GM23338 (cell line): ENCODE measurements around the gene RIMOC1. TPM values are rescaled to one million over a fixed set of nuclear protein-coding genes. Genes with fewer than 3 reads are reported as not detected.

ENCODE experiments used
- ATAC-seq: fragments of 200-7000 bp; cut with Tn5 transposase; 3 replicates; pipeline ENCODE4 v1.9.1; 2020
- DNase-seq: peaks from one replicate; pipeline ENCODE4 v3.0.0-alpha.2; 2015; ENCODE audit warnings: low spot score
- H2AFZ ChIP-seq: fragments of 200-600 bp; sonication (generic); 2 replicates; pipeline ENCODE4 v1.8.0; 2016; ENCODE audit warnings: antibody characterized with exemption, mild to moderate bottlenecking, moderate library complexity
- H3F3A ChIP-seq: fragments of 200-600 bp; sonication (generic); replicated peaks from 2 replicates; pipeline ENCODE4 v1.8.0; 2017; ENCODE audit warnings: antibody characterized with exemption, mixed run types, low read depth
- H3K27ac ChIP-seq: fragments of 200-600 bp; sonication (generic); 2 replicates; pipeline ENCODE4 v1.6.1; 2016; ENCODE audit warnings: low read depth
- H3K27me3 ChIP-seq: fragments of 200-600 bp; sonication (generic); 2 replicates; pipeline ENCODE4 v1.8.0; 2016; ENCODE audit warnings: mild to moderate bottlenecking, mixed run types, moderate library complexity; ENCODE audit not compliant: insufficient read depth
- H3K36me3 ChIP-seq: fragments of 200-600 bp; sonication (generic); 2 replicates; pipeline ENCODE4 v1.8.0; 2016; ENCODE audit warnings: mild to moderate bottlenecking; ENCODE audit not compliant: insufficient read depth
- H3K4me1 ChIP-seq: fragments of 200-600 bp; sonication (generic); 2 replicates; pipeline ENCODE4 v1.8.0; 2016; ENCODE audit warnings: mild to moderate bottlenecking, moderate library complexity; ENCODE audit not compliant: insufficient read depth
- H3K4me2 ChIP-seq: fragments of 200-600 bp; sonication (generic); 2 replicates; pipeline ENCODE4 v1.7.1; 2017; ENCODE audit warnings: mixed run types
- H3K4me3 ChIP-seq: fragments of 200-600 bp; sonication (generic); 2 replicates; pipeline ENCODE4 v1.6.1; 2016; ENCODE audit warnings: mixed run types
- H3K79me2 ChIP-seq: fragments of 200-600 bp; sonication (generic); replicated peaks from 2 replicates; pipeline ENCODE4 v1.8.0; 2017; ENCODE audit warnings: mild to moderate bottlenecking; ENCODE audit not compliant: insufficient read depth
- H3K9me2 ChIP-seq: fragments of 200-600 bp; sonication (generic); 2 replicates; pipeline ENCODE4 v1.8.0; 2017; ENCODE audit not compliant: insufficient read depth
- H4K20me1 ChIP-seq: fragments of 200-600 bp; sonication (generic); replicated peaks from 2 replicates; pipeline ENCODE4 v1.8.0; 2017; ENCODE audit warnings: mild to moderate bottlenecking; ENCODE audit not compliant: insufficient read depth
- H3K27ac Mint-ChIP-seq: 2 replicates; pipeline ENCODE4 v1.8.0; 2020; ENCODE audit warnings: inconsistent platforms, mild to moderate bottlenecking, moderate library complexity, mixed read lengths
- H3K27me3 Mint-ChIP-seq: 3 replicates; pipeline ENCODE4 v1.8.0; 2022; ENCODE audit warnings: low read depth, mild to moderate bottlenecking, moderate library complexity, mixed read lengths, inconsistent platforms; ENCODE audit not compliant: insufficient read depth, poor library complexity
- H3K36me3 Mint-ChIP-seq: 3 replicates; pipeline ENCODE4 v1.8.0; 2021; ENCODE audit warnings: low read depth, mild to moderate bottlenecking, inconsistent platforms, moderate library complexity, mixed read lengths
- H3K4me1 Mint-ChIP-seq: 3 replicates; pipeline ENCODE4 v1.8.0; 2020; ENCODE audit warnings: mild to moderate bottlenecking, inconsistent platforms, mixed read lengths
- H3K4me3 Mint-ChIP-seq: 3 replicates; pipeline ENCODE4 v1.8.0; 2021; ENCODE audit warnings: moderate library complexity, mild to moderate bottlenecking, inconsistent platforms, mixed read lengths
- H3K9me3 Mint-ChIP-seq: 3 replicates; pipeline ENCODE4 v1.8.0; 2020; ENCODE audit warnings: moderate library complexity, mild to moderate bottlenecking, inconsistent platforms, mixed read lengths
- CREB1 ChIP-seq: fragments of 250-450 bp; sonication (Bioruptor Pico); IDR thresholded peaks from 2 replicates; pipeline ENCODE4 v1.5.0; 2020; ENCODE audit warnings: low read depth, mild to moderate bottlenecking, moderate library complexity
- EZH2 ChIP-seq: fragments of 200-600 bp; sonication (generic); IDR thresholded peaks from one replicate; pipeline ENCODE4 v1.8.0; 2017; ENCODE audit warnings: antibody characterized with exemption, mild to moderate bottlenecking, low read depth; ENCODE audit not compliant: unreplicated experiment
- EZH2phosphoT487 ChIP-seq: fragments of 200-600 bp; sonication (generic); IDR thresholded peaks from one replicate; pipeline ENCODE4 v1.8.1; 2018; ENCODE audit warnings: antibody characterized with exemption; ENCODE audit not compliant: unreplicated experiment
- NANOG ChIP-seq: IDR thresholded peaks from 2 replicates; pipeline ENCODE4 v1.6.1; 2016; ENCODE audit warnings: antibody characterized with exemption, borderline replicate concordance
- REST ChIP-seq: IDR thresholded peaks from one replicate; pipeline ENCODE4 v1.6.1; 2018; ENCODE audit warnings: antibody characterized with exemption; ENCODE audit not compliant: unreplicated experiment
- STAT1 ChIP-seq: IDR thresholded peaks from one replicate; pipeline ENCODE4 v1.6.1; 2016; ENCODE audit warnings: antibody characterized with exemption; ENCODE audit not compliant: unreplicated experiment
- ZNF114 ChIP-seq: fragments of 250-450 bp; sonication (Bioruptor Pico); IDR thresholded peaks from 2 replicates; pipeline ENCODE4 v1.5.0; 2020; ENCODE audit warnings: mild to moderate bottlenecking, moderate library complexity
- polyA plus RNA-seq: library from polyadenylated mRNA; unstranded; fragments of >200 nt; fragmentation: Nextera tagmentation; extraction: Ambion mirVana; gene quantifications from 2 replicates; pipeline ENCODE4 v1.2.1, GENCODE V29; 2016
- total RNA-seq: library from RNA; depleted of rRNA; stranded (reverse); fragments of >200 nt; shearing (Covaris generic); gene quantifications from 2 replicates; pipeline ENCODE4 v1.2.3, GENCODE V29; 2014
- TF ChIP-seq, protein P1 (sequence below): fragments of 250-450 bp; sonication (Bioruptor Pico); IDR thresholded peaks from 2 replicates; pipeline ENCODE4 v1.5.0; 2020; ENCODE audit warnings: mild to moderate bottlenecking, moderate library complexity
- TF ChIP-seq, protein P2 (sequence below), 2 experiments: fragments of 200-600 bp in 1 of 2; sonication (generic) in 1 of 2; conservative IDR thresholded peaks; 2 replicates each; pipeline versions ENCODE4 v1.5.1 to v1.6.1; 2016 to 2017; ENCODE audit warnings: antibody characterized with exemption in 2 of 2, low read depth in 2 of 2, mild to moderate bottlenecking in 2 of 2, moderate library complexity in 1 of 2
- TF ChIP-seq, protein P3 (sequence below): IDR thresholded peaks from 2 replicates; pipeline ENCODE4 v1.6.1; 2016; ENCODE audit warnings: antibody characterized with exemption

Gene RIMOC1
- total and polyA plus RNA-seq, 2 experiments from 2014 or later = 26.4 to 30.3 TPM

DNA sequence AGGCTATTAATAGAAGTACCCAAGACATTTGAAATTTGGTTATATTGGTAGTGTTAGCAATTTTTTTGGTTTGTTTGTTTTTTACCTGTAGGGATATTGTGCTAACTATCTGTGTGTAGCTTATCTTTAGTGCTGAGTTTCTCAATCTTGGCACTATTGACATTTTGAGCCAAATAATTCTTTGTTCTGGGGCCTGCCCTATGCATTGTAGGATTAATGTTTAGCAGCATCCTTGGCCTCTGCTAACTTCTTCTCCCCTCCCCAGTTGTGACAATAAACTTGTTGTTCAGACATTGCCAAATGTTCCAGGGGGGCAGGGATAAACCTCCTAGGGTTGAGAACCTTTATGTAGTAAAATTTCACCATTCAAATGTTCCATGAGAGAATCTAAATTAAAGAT is 24.9 kb downstream of the RIMOC1 start (continued):
- TF ChIP-seq, protein P1, sequence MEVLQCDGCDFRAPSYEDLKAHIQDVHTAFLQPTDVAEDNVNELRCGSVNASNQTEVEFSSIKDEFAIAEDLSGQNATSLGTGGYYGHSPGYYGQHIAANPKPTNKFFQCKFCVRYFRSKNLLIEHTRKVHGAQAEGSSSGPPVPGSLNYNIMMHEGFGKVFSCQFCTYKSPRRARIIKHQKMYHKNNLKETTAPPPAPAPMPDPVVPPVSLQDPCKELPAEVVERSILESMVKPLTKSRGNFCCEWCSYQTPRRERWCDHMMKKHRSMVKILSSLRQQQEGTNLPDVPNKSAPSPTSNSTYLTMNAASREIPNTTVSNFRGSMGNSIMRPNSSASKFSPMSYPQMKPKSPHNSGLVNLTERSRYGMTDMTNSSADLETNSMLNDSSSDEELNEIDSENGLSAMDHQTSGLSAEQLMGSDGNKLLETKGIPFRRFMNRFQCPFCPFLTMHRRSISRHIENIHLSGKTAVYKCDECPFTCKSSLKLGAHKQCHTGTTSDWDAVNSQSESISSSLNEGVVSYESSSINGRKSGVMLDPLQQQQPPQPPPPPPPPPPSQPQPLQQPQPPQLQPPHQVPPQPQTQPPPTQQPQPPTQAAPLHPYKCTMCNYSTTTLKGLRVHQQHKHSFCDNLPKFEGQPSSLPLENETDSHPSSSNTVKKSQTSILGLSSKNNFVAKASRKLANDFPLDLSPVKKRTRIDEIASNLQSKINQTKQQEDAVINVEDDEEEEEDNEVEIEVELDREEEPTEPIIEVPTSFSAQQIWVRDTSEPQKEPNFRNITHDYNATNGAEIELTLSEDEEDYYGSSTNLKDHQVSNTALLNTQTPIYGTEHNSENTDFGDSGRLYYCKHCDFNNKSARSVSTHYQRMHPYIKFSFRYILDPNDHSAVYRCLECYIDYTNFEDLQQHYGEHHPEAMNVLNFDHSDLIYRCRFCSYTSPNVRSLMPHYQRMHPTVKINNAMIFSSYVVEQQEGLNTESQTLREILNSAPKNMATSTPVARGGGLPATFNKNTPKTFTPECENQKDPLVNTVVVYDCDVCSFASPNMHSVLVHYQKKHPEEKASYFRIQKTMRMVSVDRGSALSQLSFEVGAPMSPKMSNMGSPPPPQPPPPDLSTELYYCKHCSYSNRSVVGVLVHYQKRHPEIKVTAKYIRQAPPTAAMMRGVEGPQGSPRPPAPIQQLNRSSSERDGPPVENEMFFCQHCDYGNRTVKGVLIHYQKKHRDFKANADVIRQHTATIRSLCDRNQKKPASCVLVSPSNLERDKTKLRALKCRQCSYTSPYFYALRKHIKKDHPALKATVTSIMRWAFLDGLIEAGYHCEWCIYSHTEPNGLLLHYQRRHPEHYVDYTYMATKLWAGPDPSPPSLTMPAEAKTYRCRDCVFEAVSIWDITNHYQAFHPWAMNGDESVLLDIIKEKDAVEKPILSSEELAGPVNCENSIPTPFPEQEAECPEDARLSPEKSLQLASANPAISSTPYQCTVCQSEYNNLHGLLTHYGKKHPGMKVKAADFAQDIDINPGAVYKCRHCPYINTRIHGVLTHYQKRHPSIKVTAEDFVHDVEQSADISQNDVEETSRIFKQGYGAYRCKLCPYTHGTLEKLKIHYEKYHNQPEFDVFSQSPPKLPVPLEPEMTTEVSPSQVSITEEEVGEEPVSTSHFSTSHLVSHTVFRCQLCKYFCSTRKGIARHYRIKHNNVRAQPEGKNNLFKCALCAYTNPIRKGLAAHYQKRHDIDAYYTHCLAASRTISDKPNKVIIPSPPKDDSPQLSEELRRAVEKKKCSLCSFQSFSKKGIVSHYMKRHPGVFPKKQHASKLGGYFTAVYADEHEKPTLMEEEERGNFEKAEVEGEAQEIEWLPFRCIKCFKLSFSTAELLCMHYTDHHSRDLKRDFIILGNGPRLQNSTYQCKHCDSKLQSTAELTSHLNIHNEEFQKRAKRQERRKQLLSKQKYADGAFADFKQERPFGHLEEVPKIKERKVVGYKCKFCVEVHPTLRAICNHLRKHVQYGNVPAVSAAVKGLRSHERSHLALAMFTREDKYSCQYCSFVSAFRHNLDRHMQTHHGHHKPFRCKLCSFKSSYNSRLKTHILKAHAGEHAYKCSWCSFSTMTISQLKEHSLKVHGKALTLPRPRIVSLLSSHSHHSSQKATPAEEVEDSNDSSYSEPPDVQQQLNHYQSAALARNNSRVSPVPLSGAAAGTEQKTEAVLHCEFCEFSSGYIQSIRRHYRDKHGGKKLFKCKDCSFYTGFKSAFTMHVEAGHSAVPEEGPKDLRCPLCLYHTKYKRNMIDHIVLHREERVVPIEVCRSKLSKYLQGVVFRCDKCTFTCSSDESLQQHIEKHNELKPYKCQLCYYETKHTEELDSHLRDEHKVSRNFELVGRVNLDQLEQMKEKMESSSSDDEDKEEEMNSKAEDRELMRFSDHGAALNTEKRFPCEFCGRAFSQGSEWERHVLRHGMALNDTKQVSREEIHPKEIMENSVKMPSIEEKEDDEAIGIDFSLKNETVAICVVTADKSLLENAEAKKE (CRISPR knock-in tag) = no peak
- no peak for TF ChIP-seq NANOG
- TF ChIP-seq, protein P2, sequence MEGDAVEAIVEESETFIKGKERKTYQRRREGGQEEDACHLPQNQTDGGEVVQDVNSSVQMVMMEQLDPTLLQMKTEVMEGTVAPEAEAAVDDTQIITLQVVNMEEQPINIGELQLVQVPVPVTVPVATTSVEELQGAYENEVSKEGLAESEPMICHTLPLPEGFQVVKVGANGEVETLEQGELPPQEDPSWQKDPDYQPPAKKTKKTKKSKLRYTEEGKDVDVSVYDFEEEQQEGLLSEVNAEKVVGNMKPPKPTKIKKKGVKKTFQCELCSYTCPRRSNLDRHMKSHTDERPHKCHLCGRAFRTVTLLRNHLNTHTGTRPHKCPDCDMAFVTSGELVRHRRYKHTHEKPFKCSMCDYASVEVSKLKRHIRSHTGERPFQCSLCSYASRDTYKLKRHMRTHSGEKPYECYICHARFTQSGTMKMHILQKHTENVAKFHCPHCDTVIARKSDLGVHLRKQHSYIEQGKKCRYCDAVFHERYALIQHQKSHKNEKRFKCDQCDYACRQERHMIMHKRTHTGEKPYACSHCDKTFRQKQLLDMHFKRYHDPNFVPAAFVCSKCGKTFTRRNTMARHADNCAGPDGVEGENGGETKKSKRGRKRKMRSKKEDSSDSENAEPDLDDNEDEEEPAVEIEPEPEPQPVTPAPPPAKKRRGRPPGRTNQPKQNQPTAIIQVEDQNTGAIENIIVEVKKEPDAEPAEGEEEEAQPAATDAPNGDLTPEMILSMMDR (conservative IDR thresholded peaks at IDR 0.05; ENCODE audit: low read depth in 2 of 2) = no peak
- TF ChIP-seq ZNF114 (CRISPR knock-in tag) = no peak
- TF ChIP-seq STAT1 = no peak

DNA sequence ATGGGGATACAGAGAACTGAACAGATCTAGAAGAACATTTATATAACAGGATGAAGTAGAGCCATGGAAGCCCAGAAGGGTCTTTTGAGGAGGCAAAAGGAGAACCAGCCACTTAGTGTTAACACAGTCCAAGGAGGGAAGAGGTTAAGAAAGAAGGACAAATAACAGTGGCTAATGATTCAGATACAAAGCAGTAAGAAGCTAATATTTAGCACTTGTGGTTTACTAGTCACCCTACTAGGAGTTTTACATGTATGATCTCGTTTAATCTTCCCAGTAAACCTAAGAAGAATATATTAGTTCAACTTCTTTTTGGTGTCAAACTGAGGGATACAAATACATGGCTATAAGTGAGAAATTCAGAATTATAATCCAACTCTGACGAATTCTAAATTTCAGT is 28.6 kb downstream of the RIMOC1 start:
- no peak overlapping the region for H3K4me3 ChIP-seq
- H3K4me2 ChIP-seq = no peak overlapping the region
- 0 out of 2 replicates have a peak, but pooled peaks cover 6% of the 10 kb centered on the region for H3K9me2 ChIP-seq
- H3K27me3 ChIP-seq = no peaks in the 10 kb centered on the region
- Mint-ChIP-seq H3K4me1 (peaks cover 6% of the 10 kb centered on the region; the same call in 2 of the 3 replicates), H3K9me3 (no peaks in the 10 kb centered on the region), H3K27me3 (no peaks in the 10 kb centered on the region), H3K36me3 (no peaks in the 10 kb centered on the region), H3K4me3 (no peak overlapping the region), H3K27ac (no peak overlapping the region)
- no peaks in the 10 kb centered on the region for H3K36me3 ChIP-seq
- no peaks in the 10 kb centered on the region for H3K4me1 ChIP-seq
- TF ChIP-seq CREB1 (CRISPR knock-in tag) = no peak
- TF ChIP-seq EZH2phosphoT487 = no peak
- no peak for TF ChIP-seq EZH2
- no peak for TF ChIP-seq REST
- no peak for TF ChIP-seq ZNF114 (CRISPR knock-in tag)
- TF ChIP-seq, protein P3, sequence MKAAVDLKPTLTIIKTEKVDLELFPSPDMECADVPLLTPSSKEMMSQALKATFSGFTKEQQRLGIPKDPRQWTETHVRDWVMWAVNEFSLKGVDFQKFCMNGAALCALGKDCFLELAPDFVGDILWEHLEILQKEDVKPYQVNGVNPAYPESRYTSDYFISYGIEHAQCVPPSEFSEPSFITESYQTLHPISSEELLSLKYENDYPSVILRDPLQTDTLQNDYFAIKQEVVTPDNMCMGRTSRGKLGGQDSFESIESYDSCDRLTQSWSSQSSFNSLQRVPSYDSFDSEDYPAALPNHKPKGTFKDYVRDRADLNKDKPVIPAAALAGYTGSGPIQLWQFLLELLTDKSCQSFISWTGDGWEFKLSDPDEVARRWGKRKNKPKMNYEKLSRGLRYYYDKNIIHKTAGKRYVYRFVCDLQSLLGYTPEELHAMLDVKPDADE = no peak
- H3K27ac ChIP-seq = no peak overlapping the region
- no peaks in the 10 kb centered on the region for H4K20me1 ChIP-seq
- no peak for DNase-seq
- H3K79me2 ChIP-seq = no peaks in the 10 kb centered on the region
- ATAC-seq = no peak
- no peak overlapping the region for H2AFZ ChIP-seq
- no peaks in the 10 kb centered on the region for H3F3A ChIP-seq
